Measurements from ENCODE around the gene ZKSCAN2. TPM values are rescaled to one million over a fixed set of nuclear protein-coding genes. Genes with fewer than 3 reads are reported as not detected.
A peak's percentile ranks its signal among the peaks of the same experiment; 100 is the strongest.

Gene ZKSCAN2
- total and polyA plus RNA-seq, 12 donors, result 1.2 to 8.8 (median 5.0) TPM

GRCh38 chr16:25256695-25257469 lies 763 bp downstream of the ZKSCAN2 start:
- H3K36me3 ChIP-seq (replicated peaks in 1 of 2), result peaks cover 0 to 33% of the 10 kb centered on the region in 2 donors
- H3K9me3 ChIP-seq (replicated peaks in 1 of 3), result no peaks in the 10 kb centered on the region
- H3K27me3 ChIP-seq, result no peaks in the 10 kb centered on the region
- intact Hi-C loops (cut with DNase I), result no loop called here
- H3K4me1 ChIP-seq (replicated peaks in 1 of 2), result peaks cover 22 to 41% of the 10 kb centered on the region in 2 donors
- DNase-seq, result peak in 6 of 7 donors; percentile 4 to 39 (median 18)
- peak overlapping the region; percentile 5 to 78 (median 28) for H3K4me3 ChIP-seq
- 1 to 2% (median 2%) methylated on average over 18 to 24 of the region's 24 CpGs for WGBS, 4 donors
- TF ChIP-seq CTCF (IDR thresholded peaks at IDR 0.05) (no peak), POLR2A (IDR thresholded peaks at IDR 0.05) (no peak)
- H3K27ac ChIP-seq, result peak overlapping the region in 3 of 5 donors; percentile 98 to 99 (median 98)

GRCh38 chr16:25253322-25253721 lies 4.3 kb downstream of the ZKSCAN2 start:
- no peak for DNase-seq
- intact Hi-C loops (cut with DNase I), result no loop called here
- Histone ChIP-seq H3K4me3 (no peak overlapping the region), H3K27ac (no peak overlapping the region), H3K4me1 (replicated peaks in 1 of 2) (peaks cover 12 to 21% of the 10 kb centered on the region in 2 donors), H3K9me3 (replicated peaks in 1 of 3) (no peaks in the 10 kb centered on the region), H3K27me3 (no peaks in the 10 kb centered on the region), H3K36me3 (replicated peaks in 1 of 2) (peaks cover 0 to 42% of the 10 kb centered on the region in 2 donors)
- WGBS, 4 donors, result 93 to 96% (median 96%) methylated on average over 2 of the region's 2 CpGs
- TF ChIP-seq CTCF (IDR thresholded peaks at IDR 0.05), result no peak
- no peak for TF ChIP-seq POLR2A (IDR thresholded peaks at IDR 0.05)

GRCh38 chr16:25250467-25250866 lies 7.2 kb downstream of the ZKSCAN2 start:
- 96 to 98% (median 96%) methylated on average over 2 of the region's 2 CpGs for WGBS, 4 donors
- peaks cover 0 to 54% of the 10 kb centered on the region in 2 donors for H3K36me3 ChIP-seq (replicated peaks in 1 of 2)
- TF ChIP-seq CTCF (IDR thresholded peaks at IDR 0.05), result no peak
- TF ChIP-seq POLR2A (IDR thresholded peaks at IDR 0.05), result no peak
- H3K27me3 ChIP-seq, result no peaks in the 10 kb centered on the region
- H3K27ac ChIP-seq, result no peak overlapping the region
- peaks cover 0 to 3% of the 10 kb centered on the region in 2 donors for H3K4me1 ChIP-seq (replicated peaks in 1 of 2)
- intact Hi-C loops (cut with DNase I), result no loop called here
- no peak for DNase-seq
- H3K4me3 ChIP-seq, result no peak overlapping the region
- no peaks in the 10 kb centered on the region for H3K9me3 ChIP-seq (replicated peaks in 1 of 3)

- intact Hi-C loops (cut with DNase I), result no loop called here
- Histone ChIP-seq H3K36me3 (replicated peaks in 1 of 2) (peaks cover 0 to 16% of the 10 kb centered on the region in 2 donors), H3K27me3 (no peaks in the 10 kb centered on the region), H3K27ac (no peak overlapping the region), H3K9me3 (replicated peaks in 1 of 3) (no peaks in the 10 kb centered on the region), H3K4me1 (replicated peaks in 1 of 2) (no peaks in the 10 kb centered on the region), H3K4me3 (no peak overlapping the region)
- no peak for DNase-seq
- 89 to 100% (median 93%) methylated on average over 1 to 3 of the region's 3 CpGs for WGBS, 4 donors
- TF ChIP-seq CTCF (IDR thresholded peaks at IDR 0.05) (no peak), POLR2A (IDR thresholded peaks at IDR 0.05) (no peak)
Measured at GRCh38 chr16:25235991-25236390, 21.7 kb downstream of the ZKSCAN2 start.

All from adrenal gland (tissue), 12 donors.